ENCODE data around the gene NMNAT2. TPM values are rescaled to one million over a fixed set of nuclear protein-coding genes. Genes with fewer than 3 reads are reported as not detected.

Gene NMNAT2
- total and polyA plus RNA-seq, 2 of the 13 experiments (the other 11 are each of a cell fraction or from before 2014, with no cell fraction given) = not detected

- Histone ChIP-seq H3K4me3 (replicated peaks in 1 of 3; ENCODE audit: insufficient read depth in 1 of 3, low read depth in 2 of 3, low read length in 3 of 3) (no peak overlapping the region), H3K27me3 (ENCODE audit: control insufficient read depth in 1 of 2, insufficient read depth in 2 of 2, low read length in 2 of 2) (no peaks in the 10 kb centered on the region; a peak in 1 of 5 replicates), H3K27ac (ENCODE audit: extremely low read length, insufficient read depth, low read length) (no peak overlapping the region), H3K9me3 (ENCODE audit: low read length) (no peaks in the 10 kb centered on the region), H4K20me1 (ENCODE audit: insufficient read depth, low read length) (no peaks in the 10 kb centered on the region), H3K79me2 (ENCODE audit: insufficient read depth, low read length) (no peaks in the 10 kb centered on the region), H3K4me2 (ENCODE audit: low read depth, low read length) (no peak overlapping the region), H3K4me1 (ENCODE audit: insufficient read depth, low read length) (no peaks in the 10 kb centered on the region), H3K9ac (ENCODE audit: insufficient read depth, low read depth, low read length) (no peak overlapping the region), H3K36me3 (replicated peaks in 1 of 2; ENCODE audit: control insufficient read depth in 1 of 2, insufficient read depth in 2 of 2, low read length in 2 of 2) (no peaks in the 10 kb centered on the region), H2AFZ (ENCODE audit: low read length) (no peak overlapping the region)
- ChIA-PET CTCF (ENCODE audit: low intra/inter-chr PET ratio, low total read pairs) (no interaction called here), POLR2A (no interaction called here)
- in situ Hi-C loops (cut with HindIII; ENCODE audit: extremely low pct_ligation_motif_present, low pct_unique_long_range_greater_than_20kb) (no loop called here), intact Hi-C loops (cut with micrococcal nuclease; ENCODE audit: unreplicated experiment) (no loop called here)
- TF ChIP-seq MXD3 (CRISPR knock-in tag; IDR thresholded peaks at IDR 0.05) (no peak), ZBTB4 (CRISPR knock-in tag; IDR thresholded peaks at IDR 0.05; ENCODE audit: borderline replicate concordance) (no peak), RARA (CRISPR knock-in tag; IDR thresholded peaks at IDR 0.05) (no peak), ZNF564 (CRISPR knock-in tag; IDR thresholded peaks at IDR 0.05) (no peak), SMAD9 (CRISPR knock-in tag; IDR thresholded peaks at IDR 0.05) (no peak), ZNF597 (CRISPR knock-in tag; IDR thresholded peaks at IDR 0.05) (no peak), HNF4A (CRISPR knock-in tag; IDR thresholded peaks at IDR 0.05) (no peak), TEF (CRISPR knock-in tag; IDR thresholded peaks at IDR 0.05) (no peak), MAX (IDR thresholded peaks at IDR 0.05) (no peak), SIN3A (IDR thresholded peaks at IDR 0.05; ENCODE audit: borderline replicate concordance, low read depth, low read length) (no peak)
- FAIRE-seq = no peak
- no peak for DNase-seq (ENCODE audit: low spot score)
- WGBS (ENCODE audit: low lambda C conversion rate) = 19% methylated on average over 2 of the region's 2 CpGs
- ATAC-seq = no peak
- no TSS peak for BruUV-seq (replicated peaks)
Observed at GRCh38 chr1:183432548-183432875, 14.3 kb upstream of the NMNAT2 start.

Data from HepG2 (cell line).